ENCODE results near the gene LRTM2. TPM values are rescaled to one million over a fixed set of nuclear protein-coding genes. Genes with fewer than 3 reads are reported as not detected.

The LRTM2 gene
- polyA plus RNA-seq, 3 donors: 0.31 to 0.42 (median 0.33) TPM

GRCh38 chr12:1880153-1880845 is 59.9 kb downstream of the LRTM2 start:
- DNase-seq (ENCODE audit: low read depth in 3 of 3, low spot score in 2 of 3): no peak

- no peak for DNase-seq (ENCODE audit: low read depth in 3 of 3, low spot score in 2 of 3)
These were observed 60.5 kb downstream of the LRTM2 start for GRCh38 chr12:1880876-1881275.

- DNase-seq (ENCODE audit: low read depth in 3 of 3, low spot score in 2 of 3): no peak
These were observed 60.9 kb downstream of the LRTM2 start for GRCh38 chr12:1881301-1881700.

GRCh38 chr12:1881936-1882335 is 61.6 kb downstream of the LRTM2 start:
- no peak for DNase-seq (ENCODE audit: low read depth in 3 of 3, low spot score in 2 of 3)

- no peak for DNase-seq (ENCODE audit: low read depth in 3 of 3, low spot score in 2 of 3)
These were observed 62.0 kb downstream of the LRTM2 start for GRCh38 chr12:1882405-1882804.

GRCh38 chr12:1882850-1883470 is 62.6 kb downstream of the LRTM2 start:
- no peak for DNase-seq (ENCODE audit: low read depth in 3 of 3, low spot score in 2 of 3)

- DNase-seq (ENCODE audit: low read depth in 3 of 3, low spot score in 2 of 3): no peak
These were observed 63.1 kb downstream of the LRTM2 start for GRCh38 chr12:1883513-1883912.

- DNase-seq (ENCODE audit: low read depth in 3 of 3, low spot score in 2 of 3): no peak
These were observed 64.3 kb downstream of the LRTM2 start for GRCh38 chr12:1884651-1885050.

GRCh38 chr12:1885082-1885596 is 64.8 kb downstream of the LRTM2 start:
- DNase-seq (ENCODE audit: low read depth in 3 of 3, low spot score in 2 of 3): no peak

- no peak for DNase-seq (ENCODE audit: low read depth in 3 of 3, low spot score in 2 of 3)
These were observed 65.4 kb downstream of the LRTM2 start for GRCh38 chr12:1885599-1886245.

Other genes with a start within 250 kb of the LRTM2 start
- gene FBXL14, start 226.0 kb upstream of the LRTM2 start, polyA plus RNA-seq (ENCODE audit: insufficient read length in 3 of 3): 10 to 100 TPM; 10.7 to 12.4 (median 10.8) TPM
- 1 to 10 TPM; 5.1 to 6.0 (median 5.3) TPM for gene WNT5B, start 191.3 kb upstream of the LRTM2 start, polyA plus RNA-seq (ENCODE audit: insufficient read length in 3 of 3)
- 10 to 100 TPM; 49.3 to 52.2 (median 49.5) TPM for gene ADIPOR2, start 129.5 kb upstream of the LRTM2 start, polyA plus RNA-seq (ENCODE audit: insufficient read length in 3 of 3)
- 1 to 10 TPM; 1.8 to 2.4 (median 2.3) TPM for gene CACNA2D4, start 98.1 kb downstream of the LRTM2 start, polyA plus RNA-seq (ENCODE audit: insufficient read length in 3 of 3)
- 10 to 100 TPM; 28.7 to 35.6 (median 30.5) TPM for gene DCP1B, start 183.9 kb downstream of the LRTM2 start, polyA plus RNA-seq (ENCODE audit: insufficient read length in 3 of 3)
- gene CACNA1C, start 232.4 kb downstream of the LRTM2 start, polyA plus RNA-seq (ENCODE audit: insufficient read length in 3 of 3): 1 to 10 TPM; 5.7 to 6.4 (median 5.8) TPM